GM12874 (cell line): ENCODE results near the gene AGMAT.

Experiments used
- CTCF ChIP-seq: IDR thresholded peaks from 2 replicates; pipeline ENCODE4 v1.5.1; 2011; ENCODE audit warnings: low read depth, mild to moderate bottlenecking, control low read depth, low read length, moderate library complexity; ENCODE audit not compliant: insufficient read depth

The AGMAT gene

GRCh38 chr1:15603050-15603965 lies 18.5 kb upstream of the AGMAT start:
- TF ChIP-seq CTCF: no peak

GRCh38 chr1:15598436-15598835 lies 13.6 kb upstream of the AGMAT start:
- TF ChIP-seq CTCF: no peak

- TF ChIP-seq CTCF: no peak
Observed at GRCh38 chr1:15595809-15596617, 11.2 kb upstream of the AGMAT start.

GRCh38 chr1:15592285-15592684 lies 7.4 kb upstream of the AGMAT start:
- no peak for TF ChIP-seq CTCF

GRCh38 chr1:15583016-15583706 lies 1.7 kb downstream of the AGMAT start:
- no peak for TF ChIP-seq CTCF

GRCh38 chr1:15579683-15580047 lies 5.2 kb downstream of the AGMAT start:
- no peak for TF ChIP-seq CTCF
